OCI-LY7 (cell line): ENCODE measurements around the gene RNF130. TPM values are rescaled to one million over a fixed set of nuclear protein-coding genes. Genes with fewer than 3 reads are reported as not detected.

ENCODE experiments used
- BruUV-seq: library from RNA; stranded (reverse); fragments of 400-500 nt; replicated peaks from 2 replicates; lab custom pipeline; 2021; lab: Mats Ljungman, UMichigan
- CTCF ChIA-PET: fragments of 300-600 bp; sonication (Branson Sonifier 250); formaldehyde crosslinking; loops from one replicate; lab custom pipeline; 2022; ENCODE audit warnings: antibody characterized with exemption; ENCODE audit not compliant: unreplicated experiment; lab: Charles Lee
- POLR2A ChIA-PET: fragments of 300-600 bp; sonication (Branson Sonifier 250); formaldehyde crosslinking; loops from one replicate; lab custom pipeline; 2022; ENCODE audit warnings: antibody characterized with exemption; lab: Charles Lee
- DNase-seq: peaks from one replicate; pipeline ENCODE4 v3.0.0-alpha.2; 2015; ENCODE audit warnings: low spot score
- H2AFZ ChIP-seq: fragments of 200-600 bp; sonication (generic), shearing (Covaris generic); 2 replicates; pipeline ENCODE4 v1.6.1; 2014; ENCODE audit warnings: mild to moderate bottlenecking, antibody characterized with exemption, low read length, moderate library complexity
- H3K27ac ChIP-seq: fragments of 200-600 bp; sonication (generic); 2 replicates; pipeline ENCODE4 v1.5.1; 2014; ENCODE audit warnings: mixed run types, low read depth, mild to moderate bottlenecking, moderate library complexity, low read length, inconsistent platforms; ENCODE audit not compliant: poor library complexity, severe bottlenecking
- H3K36me3 ChIP-seq: fragments of 200-600 bp; sonication (generic); 2 replicates; pipeline ENCODE4 v1.6.1; 2014; ENCODE audit warnings: mild to moderate bottlenecking, antibody characterized with exemption, low read length, moderate library complexity, mixed read lengths; ENCODE audit not compliant: insufficient read depth
- H3K4me1 ChIP-seq: fragments of 200-600 bp; sonication (generic); 2 replicates; pipeline ENCODE4 v1.5.1; 2014; ENCODE audit warnings: mild to moderate bottlenecking, low read length; ENCODE audit not compliant: insufficient read depth, poor library complexity, severe bottlenecking
- H3K4me2 ChIP-seq: fragments of 200-600 bp; sonication (generic); 2 replicates; pipeline ENCODE4 v1.6.1; 2014; ENCODE audit warnings: mild to moderate bottlenecking, low read length
- H3K4me3 ChIP-seq: fragments of 200-600 bp; sonication (generic); 2 replicates; pipeline ENCODE4 v1.5.1; 2014; ENCODE audit warnings: mild to moderate bottlenecking, low read depth, low read length; ENCODE audit not compliant: poor library complexity, severe bottlenecking
- H3K79me2 ChIP-seq: fragments of 200-600 bp; sonication (generic); 2 replicates; pipeline ENCODE4 v1.6.1; 2016; ENCODE audit warnings: low read depth, mild to moderate bottlenecking, low read length, moderate library complexity, mixed read lengths; ENCODE audit not compliant: insufficient read depth
- H3K9me2 ChIP-seq: fragments of 200-600 bp; sonication (generic); 2 replicates; pipeline ENCODE4 v1.6.1; 2016; ENCODE audit warnings: mild to moderate bottlenecking, low read length, mixed read lengths; ENCODE audit not compliant: insufficient read depth
- H3K9me3 ChIP-seq: fragments of 200-600 bp; sonication (generic); 2 replicates; pipeline ENCODE4 v1.6.1; 2014; ENCODE audit warnings: mild to moderate bottlenecking, mixed run types, low read length, mixed read lengths
- H4K20me1 ChIP-seq: fragments of 200-600 bp; sonication (generic); 2 replicates; pipeline ENCODE4 v1.6.1; 2014; ENCODE audit warnings: mild to moderate bottlenecking, antibody characterized with exemption, low read length, moderate library complexity, mixed read lengths; ENCODE audit not compliant: insufficient read depth
- CTCF ChIP-seq: fragments of 200-600 bp; sonication (generic); conservative IDR thresholded peaks from 2 replicates; pipeline ENCODE4 v1.5.1; 2014; ENCODE audit warnings: mild to moderate bottlenecking, antibody characterized with exemption, low read length, moderate library complexity, mixed read lengths
- EZH2phosphoT487 ChIP-seq: fragments of 200-600 bp; sonication (generic); IDR thresholded peaks from 2 replicates; pipeline ENCODE4 v1.6.1; 2018; ENCODE audit warnings: low read depth, borderline replicate concordance, mild to moderate bottlenecking, mixed run types, antibody characterized with exemption, low read length, moderate library complexity, mixed read lengths
- intact Hi-C: fragments of 100-400 bp; cut with micrococcal nuclease; formaldehyde crosslinking; loops from one replicate; pipeline ENCODE4 v1.10.0; 2022; ENCODE audit not compliant: unreplicated experiment
- total RNA-seq, 2 experiments: library from RNA; depleted of rRNA in 1 of 2; stranded (reverse); fragments of >200 nt in 1 of 2; shearing (Covaris generic) in 1 of 2; gene quantifications; 2 replicates each; pipeline ENCODE4 v1.2.3, GENCODE V29; 2014 to 2022

RNF130 gene
- total RNA-seq, 2 experiments from 2014 or later: 0.16 TPM; not detected in 1

- Histone ChIP-seq H3K4me3 (no peak overlapping the region), H3K36me3 (no peaks in the 10 kb centered on the region), H2AFZ (no peak overlapping the region), H3K27ac (no peak overlapping the region), H3K79me2 (no peaks in the 10 kb centered on the region), H3K9me2 (no peaks in the 10 kb centered on the region), H3K4me2 (no peak overlapping the region), H4K20me1 (no peaks in the 10 kb centered on the region), H3K4me1 (no peaks in the 10 kb centered on the region), H3K9me3 (peaks cover 8% of the 10 kb centered on the region; the same call in 1 of the 2 replicates)
- CTCF ChIA-PET: no interaction called here
- intact Hi-C loops: no loop called here
- no TSS peak for BruUV-seq
- no peak for DNase-seq
- POLR2A ChIA-PET: no interaction called here
- TF ChIP-seq CTCF (no peak), EZH2phosphoT487 (no peak)
Observed at GRCh38 chr5:180105827-180106312, 34.3 kb upstream of the RNF130 start.

GRCh38 chr5:180104168-180104530 is 32.6 kb upstream of the RNF130 start:
- no peak for DNase-seq
- Histone ChIP-seq H3K4me2 (no peak overlapping the region), H3K79me2 (no peaks in the 10 kb centered on the region), H4K20me1 (no peaks in the 10 kb centered on the region), H3K9me2 (no peaks in the 10 kb centered on the region), H3K4me1 (no peaks in the 10 kb centered on the region), H3K4me3 (no peak overlapping the region), H2AFZ (no peak overlapping the region), H3K36me3 (no peaks in the 10 kb centered on the region), H3K27ac (no peak overlapping the region), H3K9me3 (peaks cover 8% of the 10 kb centered on the region; the same call in 1 of the 2 replicates)
- TF ChIP-seq CTCF (no peak), EZH2phosphoT487 (no peak)
- no TSS peak for BruUV-seq
- CTCF ChIA-PET: no interaction called here
- intact Hi-C loops: no loop called here
- POLR2A ChIA-PET: no interaction called here

- intact Hi-C loops: no loop called here
- no peak for DNase-seq
- H2AFZ ChIP-seq: no peak overlapping the region
- H3K79me2 ChIP-seq: no peaks in the 10 kb centered on the region
- no peaks in the 10 kb centered on the region for H4K20me1 ChIP-seq
- BruUV-seq: no TSS peak
- no peak for TF ChIP-seq EZH2phosphoT487
- TF ChIP-seq CTCF: no peak
- no peaks in the 10 kb centered on the region for H3K9me2 ChIP-seq
- ChIA-PET CTCF (no interaction called here), POLR2A (no interaction called here)
- no peak overlapping the region for H3K4me2 ChIP-seq
- H3K4me3 ChIP-seq: no peak overlapping the region
- no peaks in the 10 kb centered on the region for H3K4me1 ChIP-seq
- H3K27ac ChIP-seq: no peak overlapping the region
- H3K9me3 ChIP-seq: peaks cover 8% of the 10 kb centered on the region; the same call in 1 of the 2 replicates
- H3K36me3 ChIP-seq: no peaks in the 10 kb centered on the region
Observed at GRCh38 chr5:180103487-180104167, 32.1 kb upstream of the RNF130 start.
